IPS-20b (cell line): Measurements from ENCODE around the gene RAB23.

ENCODE experiments used
- H3K27ac ChIP-seq: one replicate; pipeline ENCODE4 v1.5.1; 2013; ENCODE audit warnings: low read length
- H3K27me3 ChIP-seq: 2 replicates; pipeline ENCODE4 v1.6.1; 2013; ENCODE audit warnings: mild to moderate bottlenecking, low read length, inconsistent platforms; ENCODE audit not compliant: insufficient read depth
- H3K36me3 ChIP-seq: 2 replicates; pipeline ENCODE4 v1.6.1; 2013; ENCODE audit warnings: low read depth, mild to moderate bottlenecking, inconsistent platforms, low read length, moderate library complexity; ENCODE audit not compliant: insufficient read depth
- H3K4me1 ChIP-seq: 2 replicates; pipeline ENCODE4 v1.6.1; 2013; ENCODE audit warnings: mild to moderate bottlenecking, control low read depth, inconsistent platforms, low read length, moderate library complexity; ENCODE audit not compliant: insufficient read depth
- H3K4me3 ChIP-seq: 2 replicates; pipeline ENCODE4 v1.5.1; 2013; ENCODE audit warnings: mild to moderate bottlenecking, low read length, inconsistent platforms
- H3K9ac ChIP-seq: 2 replicates; pipeline ENCODE4 v1.6.1; 2013; ENCODE audit warnings: low read depth, mild to moderate bottlenecking, inconsistent platforms, low read length, moderate library complexity
- H3K9me3 ChIP-seq: 2 replicates; pipeline ENCODE4 v1.6.1; 2013; ENCODE audit warnings: mild to moderate bottlenecking, low read depth, low read length, inconsistent platforms; ENCODE audit not compliant: insufficient read depth

RAB23 gene

DNA sequence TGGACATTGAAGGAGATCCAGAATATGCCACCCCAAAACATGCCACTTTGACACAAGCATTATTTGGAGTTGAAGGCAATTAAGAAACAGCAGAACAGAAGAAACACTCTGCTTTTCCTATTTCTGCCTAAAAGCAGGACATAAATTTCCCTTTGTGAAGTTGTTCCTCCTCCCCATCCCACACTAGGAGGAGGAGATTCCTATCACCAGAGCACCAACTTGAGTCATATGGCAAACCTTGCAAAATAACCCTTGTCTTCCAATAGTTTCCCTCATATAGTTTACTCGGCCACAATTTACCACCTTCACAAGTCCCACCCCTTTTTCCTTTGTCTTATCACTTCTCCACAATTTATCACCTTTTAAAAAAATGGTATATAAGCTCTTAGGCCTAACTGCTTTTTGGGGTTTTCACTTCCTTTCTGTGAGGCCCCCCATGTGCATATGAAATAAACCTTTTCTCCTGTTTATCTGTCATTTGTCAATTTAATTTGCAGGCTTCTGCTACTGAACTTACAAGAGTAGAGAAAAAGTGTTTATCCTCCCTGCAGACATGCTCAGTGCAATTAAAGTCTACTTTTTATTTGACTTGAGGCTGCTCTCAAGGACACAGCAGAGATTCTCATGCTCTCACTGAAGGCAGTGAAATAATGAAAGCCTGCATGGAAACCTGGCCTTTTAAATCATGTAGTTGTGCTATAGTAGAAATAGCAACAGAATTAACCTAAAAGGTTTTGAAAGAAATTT is 2.8 kb upstream of the RAB23 start:
- Histone ChIP-seq H3K9me3 (peaks cover 2% of the 10 kb centered on the region; the same call in 1 of the 2 replicates), H3K4me3 (no peak overlapping the region), H3K4me1 (no peaks in the 10 kb centered on the region), H3K27ac (no peak overlapping the region), H3K9ac (no peak overlapping the region), H3K27me3 (peaks cover 6% of the 10 kb centered on the region; the same call in 1 of the 2 replicates), H3K36me3 (no peaks in the 10 kb centered on the region)

DNA sequence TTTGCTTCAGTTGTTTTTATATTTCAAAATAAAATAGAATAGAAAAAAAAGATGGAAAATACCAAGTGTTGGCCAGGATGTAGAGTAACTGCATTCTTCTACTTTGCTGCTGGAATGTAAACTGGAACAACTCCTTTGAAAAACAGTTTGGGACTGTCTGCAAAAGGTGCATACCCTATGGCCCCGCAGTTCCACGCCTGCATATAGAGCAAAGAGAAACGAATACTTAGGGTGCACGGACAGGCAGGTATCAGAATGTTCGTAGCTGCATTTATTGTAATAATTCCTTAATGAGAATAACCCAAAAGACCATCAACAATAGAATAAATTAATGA is 603 bp upstream of the RAB23 start:
- Histone ChIP-seq H3K4me3 (peak overlapping the region; percentile 85), H3K4me1 (no peaks in the 10 kb centered on the region), H3K9ac (peak overlapping the region; percentile 86; the same call in 1 of the 2 replicates), H3K27ac (no peak overlapping the region), H3K27me3 (peaks cover 6% of the 10 kb centered on the region; the same call in 1 of the 2 replicates), H3K36me3 (no peaks in the 10 kb centered on the region), H3K9me3 (peaks cover 3% of the 10 kb centered on the region; the same call in 1 of the 2 replicates)

DNA sequence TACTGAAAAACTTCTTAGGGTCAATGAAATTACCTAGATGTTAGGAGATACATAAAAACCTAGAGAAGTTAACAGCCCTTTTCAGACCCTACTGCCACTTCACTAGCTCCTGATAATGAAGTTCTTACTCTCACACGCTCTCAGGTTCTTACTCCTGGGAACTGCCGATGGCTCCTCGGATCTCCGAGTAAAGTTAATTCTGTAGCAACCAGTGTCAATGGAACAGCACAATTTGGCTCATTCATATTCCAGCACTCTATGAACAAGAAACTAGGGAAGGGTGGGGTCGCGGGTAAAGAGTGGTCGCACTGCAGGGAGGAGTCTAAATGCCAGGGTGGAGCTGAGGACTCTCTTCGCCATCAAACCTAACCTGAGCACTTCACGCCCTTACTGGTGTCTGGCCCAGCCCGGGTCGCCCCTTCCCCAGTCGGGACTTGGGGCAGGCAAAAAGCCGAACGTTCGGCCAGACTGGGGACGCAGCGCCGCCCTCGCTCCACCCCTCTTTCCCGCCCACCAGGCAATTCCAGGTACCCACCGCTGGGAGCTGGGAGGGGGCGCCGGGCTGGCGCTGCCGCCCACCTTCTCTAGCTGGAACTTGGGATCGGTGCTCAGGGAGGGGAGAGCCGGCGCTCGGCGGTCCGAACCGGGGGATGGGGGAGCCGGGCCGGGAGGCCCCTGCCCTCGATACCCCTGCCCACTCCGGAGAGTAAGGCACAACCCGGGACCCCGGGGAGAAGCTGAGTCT is 744 bp downstream of the RAB23 start:
- peak overlapping the region; percentile 86; the same call in 1 of the 2 replicates for H3K9ac ChIP-seq
- H3K36me3 ChIP-seq = no peaks in the 10 kb centered on the region
- peak overlapping the region; percentile 85 for H3K4me3 ChIP-seq
- peaks cover 3% of the 10 kb centered on the region; the same call in 1 of the 2 replicates for H3K9me3 ChIP-seq
- H3K4me1 ChIP-seq = no peaks in the 10 kb centered on the region
- H3K27ac ChIP-seq = peak overlapping the region; percentile 73
- peaks cover 6% of the 10 kb centered on the region; the same call in 1 of the 2 replicates for H3K27me3 ChIP-seq

DNA sequence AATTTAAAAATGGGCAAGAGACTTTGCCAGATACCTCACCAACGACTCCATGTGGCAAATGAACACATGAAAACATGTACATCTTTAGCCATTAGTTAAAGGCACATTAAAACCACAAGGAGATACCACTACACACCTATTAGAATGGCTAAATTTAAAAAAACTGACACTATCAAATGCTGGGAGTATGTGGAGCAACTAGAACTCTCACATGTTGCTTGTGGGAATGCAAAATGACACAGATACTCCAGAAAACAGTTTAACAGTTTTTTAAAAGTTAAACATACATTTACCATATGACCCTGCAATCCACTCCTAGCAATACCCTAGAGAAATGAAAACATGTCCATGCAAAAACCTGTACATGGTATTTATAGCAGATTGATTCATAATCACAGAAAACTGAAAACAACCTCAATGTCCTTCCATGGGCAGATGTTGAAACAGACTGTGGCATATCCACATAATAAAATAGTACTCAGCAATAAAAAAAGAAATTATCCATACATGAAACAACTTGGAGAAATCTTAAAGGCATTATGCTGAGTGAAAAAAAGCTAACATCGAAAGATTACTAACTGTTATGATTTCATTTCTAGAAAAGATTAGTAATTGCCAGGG is 1.9 kb downstream of the RAB23 start:
- peak overlapping the region; percentile 85; the same call in 1 of the 2 replicates for H3K4me3 ChIP-seq
- H3K27me3 ChIP-seq = peaks cover 6% of the 10 kb centered on the region; the same call in 1 of the 2 replicates
- no peaks in the 10 kb centered on the region for H3K4me1 ChIP-seq
- no peak overlapping the region for H3K27ac ChIP-seq
- no peak overlapping the region for H3K9ac ChIP-seq
- H3K9me3 ChIP-seq = peaks cover 3% of the 10 kb centered on the region; the same call in 1 of the 2 replicates
- H3K36me3 ChIP-seq = no peaks in the 10 kb centered on the region

DNA sequence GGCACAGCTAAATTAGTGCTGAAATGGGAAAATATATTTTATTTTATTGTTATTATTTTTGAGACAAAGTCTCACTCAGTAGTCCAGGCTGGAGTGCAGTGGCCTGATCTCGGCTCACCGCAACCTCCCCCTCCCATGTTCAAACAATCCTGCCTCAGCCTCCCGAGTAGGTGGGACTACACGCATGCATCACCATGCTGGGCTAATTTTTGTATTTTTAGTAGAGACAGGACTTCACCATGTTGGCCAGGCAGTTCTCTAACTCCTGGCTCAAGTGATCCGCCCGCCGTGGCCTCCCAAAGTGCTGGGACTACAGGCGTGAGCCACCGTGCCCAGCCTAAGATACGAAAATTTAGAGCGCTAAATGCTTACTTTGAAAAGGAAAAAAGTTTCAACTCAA is 4.8 kb downstream of the RAB23 start:
- Histone ChIP-seq H3K9ac (no peak overlapping the region), H3K4me1 (no peaks in the 10 kb centered on the region), H3K27me3 (no peaks in the 10 kb centered on the region), H3K27ac (no peak overlapping the region), H3K4me3 (no peak overlapping the region), H3K9me3 (peaks cover 3% of the 10 kb centered on the region; the same call in 1 of the 2 replicates), H3K36me3 (no peaks in the 10 kb centered on the region)

DNA sequence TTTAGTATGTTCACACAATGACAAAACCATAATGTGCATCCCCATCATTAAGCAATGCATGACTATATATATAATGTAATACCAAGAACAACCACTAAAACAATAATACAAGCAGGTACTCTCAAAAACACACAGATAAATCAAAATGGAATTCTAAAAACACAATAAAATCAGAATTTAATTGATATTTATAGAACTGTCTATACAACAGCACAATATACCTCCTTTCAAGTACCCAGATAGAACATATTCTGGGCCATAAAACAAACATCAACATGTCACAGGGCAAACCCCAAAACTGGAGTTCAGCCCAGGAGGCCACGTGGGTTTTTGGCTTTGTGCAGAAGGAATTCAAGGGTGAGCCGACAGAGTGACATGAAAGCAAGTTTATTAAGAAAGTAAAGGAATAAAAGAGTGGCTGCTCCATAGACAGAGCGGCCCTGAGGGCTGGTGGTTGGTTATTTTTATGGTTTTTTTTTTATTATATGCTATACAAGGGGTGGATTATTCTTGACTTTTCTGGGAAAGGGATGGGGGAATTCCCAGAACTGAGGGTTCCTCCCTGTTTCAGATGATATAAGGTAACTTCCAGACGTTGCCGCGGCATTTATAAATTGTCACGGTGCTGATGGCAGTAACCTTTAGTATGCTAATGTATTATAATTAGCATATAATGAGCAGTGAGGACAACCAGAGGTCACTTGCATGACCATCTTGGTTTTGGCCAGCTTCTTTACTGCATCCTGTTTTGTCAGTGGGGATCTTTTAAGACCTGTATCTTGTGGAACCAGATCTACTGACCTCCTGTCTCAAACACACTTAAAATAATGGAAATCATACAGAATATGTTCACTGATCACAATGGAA is 5.6 kb downstream of the RAB23 start:
- H3K9me3 ChIP-seq = peaks cover 3% of the 10 kb centered on the region; the same call in 1 of the 2 replicates
- H3K36me3 ChIP-seq = no peaks in the 10 kb centered on the region
- no peaks in the 10 kb centered on the region for H3K27me3 ChIP-seq
- no peak overlapping the region for H3K9ac ChIP-seq
- H3K27ac ChIP-seq = no peak overlapping the region
- no peaks in the 10 kb centered on the region for H3K4me1 ChIP-seq
- no peak overlapping the region for H3K4me3 ChIP-seq

DNA sequence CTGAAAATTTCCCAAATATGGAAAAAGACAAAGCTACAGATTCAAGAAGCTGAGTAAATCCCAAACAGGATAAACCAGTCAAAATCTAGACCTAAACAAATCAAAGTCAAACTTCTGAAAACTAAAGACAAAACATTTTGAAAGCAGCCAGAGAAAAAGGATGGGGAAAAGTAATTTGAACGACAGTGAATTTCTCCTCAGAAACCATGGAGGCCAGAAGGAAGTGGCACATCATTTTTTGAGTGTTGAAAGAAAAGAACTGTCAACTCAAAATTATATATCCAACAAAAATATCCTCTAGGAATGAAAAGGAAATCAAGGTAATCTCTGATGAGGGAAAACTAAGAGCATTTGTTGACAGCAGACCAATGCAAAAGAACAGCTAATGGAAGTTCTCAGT is 6.8 kb downstream of the RAB23 start:
- Histone ChIP-seq H3K9ac (no peak overlapping the region), H3K36me3 (no peaks in the 10 kb centered on the region), H3K4me3 (no peak overlapping the region), H3K27ac (no peak overlapping the region), H3K9me3 (peaks cover 3% of the 10 kb centered on the region; the same call in 1 of the 2 replicates), H3K4me1 (no peaks in the 10 kb centered on the region), H3K27me3 (no peaks in the 10 kb centered on the region)

DNA sequence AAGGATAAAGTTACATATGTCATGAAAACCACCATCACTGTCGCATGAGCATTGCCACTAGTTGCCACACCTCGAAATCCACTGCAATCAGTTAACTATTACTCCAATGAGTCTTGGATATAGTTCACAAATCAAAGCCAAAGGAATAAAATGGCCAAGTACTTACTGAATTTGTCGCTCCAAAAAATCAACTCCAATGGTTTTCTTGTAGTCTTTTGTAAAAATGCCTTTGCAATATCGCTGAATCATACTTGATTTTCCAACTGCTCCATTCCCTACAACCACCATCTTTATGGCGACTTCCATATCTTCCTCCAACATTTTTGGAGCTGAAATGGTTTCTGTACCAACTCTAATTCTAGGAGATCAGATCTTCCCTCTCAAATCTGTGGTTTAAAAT is 12.0 kb downstream of the RAB23 start:
- no peaks in the 10 kb centered on the region for H3K27me3 ChIP-seq
- no peaks in the 10 kb centered on the region for H3K9me3 ChIP-seq
- 0 out of 2 replicates have a peak, but pooled peaks cover 5% of the 10 kb centered on the region for H3K36me3 ChIP-seq
- H3K4me1 ChIP-seq = no peaks in the 10 kb centered on the region; the same call in 1 of the 2 replicates
- no peak overlapping the region for H3K27ac ChIP-seq
- no peak overlapping the region for H3K4me3 ChIP-seq
- no peak overlapping the region for H3K9ac ChIP-seq

DNA sequence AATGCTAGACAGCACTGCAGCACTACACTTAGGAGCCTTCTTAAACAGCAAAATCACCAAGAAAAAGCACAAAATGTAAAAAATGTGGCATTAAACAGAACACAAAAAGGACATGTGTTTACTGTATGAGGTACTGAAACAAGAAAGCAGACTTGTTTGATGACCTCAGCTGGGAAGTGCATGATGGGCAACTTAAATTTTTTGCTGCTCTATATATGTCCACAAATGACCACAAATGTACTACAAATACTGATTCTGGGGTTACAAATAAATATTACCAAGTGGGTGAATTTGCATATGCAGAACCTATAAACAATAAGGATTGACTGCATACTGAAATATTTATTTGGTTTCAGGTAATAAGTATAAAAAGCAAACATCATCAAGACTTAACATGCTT is 13.1 kb downstream of the RAB23 start:
- H3K9me3 ChIP-seq = no peaks in the 10 kb centered on the region
- no peaks in the 10 kb centered on the region for H3K27me3 ChIP-seq
- no peaks in the 10 kb centered on the region; the same call in 1 of the 2 replicates for H3K4me1 ChIP-seq
- H3K36me3 ChIP-seq = 0 out of 2 replicates have a peak, but pooled peaks cover 5% of the 10 kb centered on the region
- no peak overlapping the region for H3K9ac ChIP-seq
- no peak overlapping the region for H3K27ac ChIP-seq
- H3K4me3 ChIP-seq = no peak overlapping the region

DNA sequence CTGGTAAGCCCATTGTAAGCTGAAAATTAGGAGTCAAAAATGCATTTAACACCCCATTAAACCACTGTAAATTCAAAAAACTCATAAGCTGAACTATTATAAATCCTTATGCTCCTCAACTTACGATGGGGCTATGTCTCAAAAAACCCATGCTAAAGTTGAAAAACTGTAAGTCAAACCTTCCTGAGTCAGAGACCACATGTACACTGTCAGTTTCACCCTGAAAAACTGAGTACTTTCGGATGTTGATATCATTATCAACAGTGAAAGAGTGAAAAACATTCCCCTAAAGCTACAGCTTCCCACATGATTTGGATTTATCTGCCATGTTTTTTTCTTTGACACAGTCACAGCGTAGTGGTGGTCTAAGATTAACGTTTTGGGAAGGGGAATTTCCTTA is 14.2 kb downstream of the RAB23 start:
- no peaks in the 10 kb centered on the region; the same call in 1 of the 2 replicates for H3K4me1 ChIP-seq
- no peak overlapping the region for H3K4me3 ChIP-seq
- H3K27ac ChIP-seq = no peak overlapping the region

DNA sequence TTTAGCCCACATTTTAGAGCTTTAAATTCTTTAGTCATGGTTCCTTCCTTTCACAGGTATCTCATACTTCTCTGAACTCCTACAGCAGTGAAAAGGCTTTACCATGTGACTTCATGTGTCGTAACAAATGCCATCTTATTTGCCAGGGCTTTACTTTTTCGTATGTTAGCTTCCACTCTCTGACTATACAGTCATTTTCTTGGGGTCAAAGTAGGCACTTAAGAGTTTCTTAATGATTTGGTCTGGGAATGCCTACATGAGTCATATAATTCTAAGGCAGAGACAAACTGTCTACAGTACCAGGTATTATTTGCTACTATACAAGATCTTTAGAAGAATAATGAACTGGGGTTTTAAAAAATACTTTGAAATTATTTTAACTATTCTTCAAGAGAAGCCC is 15.0 kb downstream of the RAB23 start:
- 0 out of 2 replicates have a peak, but pooled peaks cover 5% of the 10 kb centered on the region for H3K36me3 ChIP-seq
- H3K9me3 ChIP-seq = no peaks in the 10 kb centered on the region
- H3K9ac ChIP-seq = no peak overlapping the region
- no peaks in the 10 kb centered on the region for H3K27me3 ChIP-seq
- H3K4me1 ChIP-seq = no peaks in the 10 kb centered on the region; the same call in 1 of the 2 replicates
- H3K27ac ChIP-seq = no peak overlapping the region
- H3K4me3 ChIP-seq = no peak overlapping the region

More for the DNA sequence above, 14.2 kb downstream of the RAB23 start:
- Histone ChIP-seq H3K9ac (no peak overlapping the region), H3K36me3 (0 out of 2 replicates have a peak, but pooled peaks cover 5% of the 10 kb centered on the region), H3K27me3 (no peaks in the 10 kb centered on the region), H3K9me3 (no peaks in the 10 kb centered on the region)
